D341Med (cell line): ENCODE results near the gene PLA2G2D.
"Not testable (repeated sequence)": the region's sequence is repeated elsewhere in the genome, so short reads cannot be mapped to it uniquely, and the experiment has no call there.

Experiments
- DNase-seq: peaks from one replicate; pipeline ENCODE4 v3.0.0; 2012; ENCODE audit warnings: low spot score

PLA2G2D gene

DNA sequence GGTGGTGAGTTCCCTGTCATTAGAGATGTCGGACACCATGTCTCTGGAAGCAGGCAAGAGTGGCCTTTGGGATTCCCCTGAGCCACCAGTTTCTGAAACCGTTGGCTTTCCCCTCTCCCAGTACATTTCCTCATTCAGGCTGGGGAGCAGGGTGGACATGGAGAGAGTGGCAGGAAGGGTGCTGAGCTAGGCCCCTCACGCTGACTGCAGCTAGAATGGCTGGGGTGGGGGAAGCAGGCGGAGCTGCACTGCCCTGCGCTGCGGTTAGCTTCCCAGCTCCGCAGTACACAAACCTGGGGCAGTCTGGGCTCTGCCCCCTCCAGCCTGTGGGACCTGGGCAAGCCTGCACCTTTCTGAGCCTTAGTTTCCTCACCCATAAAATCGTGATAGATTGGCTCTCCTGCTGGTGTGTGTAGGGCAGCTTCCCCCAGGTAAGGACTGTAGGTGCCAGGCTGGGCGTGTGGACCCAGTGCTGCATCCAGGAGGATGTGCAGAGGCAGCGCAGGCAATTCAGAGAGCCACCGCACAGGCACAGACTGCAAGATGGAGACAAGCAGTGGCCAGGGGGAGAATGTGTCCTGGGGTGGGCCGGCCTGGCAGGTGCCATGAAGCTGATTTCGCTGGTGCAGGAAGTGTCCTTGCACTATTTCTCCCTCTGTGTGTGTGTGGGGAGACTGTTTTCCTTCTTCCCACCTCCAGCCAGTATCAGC lies 22.8 kb upstream of the PLA2G2D start:
- DNase-seq: peak; percentile 11

GRCh38 chr1:20141466-20141865 lies 22.1 kb upstream of the PLA2G2D start:
- DNase-seq: peak; percentile 3

GRCh38 chr1:20141001-20141400 lies 21.7 kb upstream of the PLA2G2D start:
- peak; percentile 1 for DNase-seq

- peak; percentile 7 for DNase-seq
These were observed 20.7 kb upstream of the PLA2G2D start for GRCh38 chr1:20139776-20140612.

GRCh38 chr1:20138961-20139550 lies 19.7 kb upstream of the PLA2G2D start, which contains the start of gene PLA2G2F:
PLA2G2F (plus strand) TSS chr1:20139323; CDS start chr1:20139428, 105 bp downstream.
- no peak for DNase-seq

- DNase-seq: no peak
These were observed 19.0 kb upstream of the PLA2G2D start for GRCh38 chr1:20138346-20138745.

GRCh38 chr1:20137604-20138003 lies 18.3 kb upstream of the PLA2G2D start:
- DNase-seq: no peak

DNA sequence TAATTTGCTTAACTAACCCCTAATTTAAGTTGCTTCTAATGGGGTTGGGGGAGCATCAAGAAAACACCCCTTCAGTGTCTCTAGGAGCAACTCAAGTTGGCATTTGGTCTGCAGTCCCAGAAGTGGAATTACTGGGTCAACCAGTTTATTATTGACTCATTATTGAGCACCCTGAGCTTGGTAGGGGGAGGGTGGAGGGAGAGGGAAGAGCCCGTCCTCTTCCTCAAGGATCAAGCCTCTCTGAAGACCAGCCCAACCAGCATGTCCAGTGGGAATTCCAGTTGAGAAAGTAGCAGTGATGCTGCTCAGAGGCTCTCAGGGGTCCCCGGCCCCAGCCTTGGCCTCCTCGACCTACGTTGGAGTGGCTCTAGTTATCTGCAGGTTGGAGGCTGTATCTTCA lies 17.7 kb upstream of the PLA2G2D start:
- DNase-seq: no peak

GRCh38 chr1:20136249-20136648 lies 16.9 kb upstream of the PLA2G2D start:
- DNase-seq: no peak

DNA sequence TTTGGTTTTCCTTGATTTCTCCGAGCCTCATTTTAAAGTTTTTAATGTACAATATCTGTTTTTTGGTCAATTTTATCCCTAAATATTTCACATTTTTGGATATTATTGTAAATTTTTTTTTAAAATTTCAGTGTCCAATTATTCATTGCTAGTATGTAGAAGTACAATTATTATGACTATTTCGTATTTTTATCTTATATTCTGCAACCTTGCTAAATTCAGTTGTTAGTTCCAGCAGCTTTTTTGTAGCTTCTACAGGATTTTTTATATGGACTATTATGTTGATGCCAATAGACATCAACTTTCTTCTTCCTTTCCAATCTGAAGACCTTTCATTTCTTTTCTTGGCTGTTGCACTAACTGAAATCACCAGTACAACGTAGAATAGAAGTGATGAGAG lies 15.7 kb upstream of the PLA2G2D start:
- DNase-seq: no peak

GRCh38 chr1:20130518-20130917 lies 11.2 kb upstream of the PLA2G2D start:
- DNase-seq: not testable (repeated sequence)

- DNase-seq: peak; percentile 15
These were observed 7.6 kb upstream of the PLA2G2D start for GRCh38 chr1:20126806-20127440.

- DNase-seq: peak; percentile 3
These were observed 6.9 kb upstream of the PLA2G2D start for GRCh38 chr1:20126041-20126805.

DNA sequence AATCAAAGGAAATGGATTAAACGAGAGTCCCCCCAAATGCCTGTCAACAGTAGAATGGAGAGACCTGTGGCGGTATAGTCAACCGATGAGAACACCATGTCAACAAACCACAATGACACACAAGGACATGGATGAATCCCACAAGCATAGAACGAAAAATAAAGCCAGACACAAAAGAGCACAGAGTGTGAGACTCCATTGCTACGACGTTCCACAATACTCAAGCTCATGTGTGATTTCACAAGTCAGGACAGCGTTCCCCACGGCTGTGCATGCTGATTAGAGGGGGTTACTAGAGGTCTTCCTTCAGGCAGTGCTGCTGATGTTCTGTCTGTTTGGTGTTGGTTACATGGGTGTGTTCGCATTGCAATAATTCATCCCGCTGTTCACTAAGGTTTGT lies 5.8 kb upstream of the PLA2G2D start:
- no peak for DNase-seq

DNA sequence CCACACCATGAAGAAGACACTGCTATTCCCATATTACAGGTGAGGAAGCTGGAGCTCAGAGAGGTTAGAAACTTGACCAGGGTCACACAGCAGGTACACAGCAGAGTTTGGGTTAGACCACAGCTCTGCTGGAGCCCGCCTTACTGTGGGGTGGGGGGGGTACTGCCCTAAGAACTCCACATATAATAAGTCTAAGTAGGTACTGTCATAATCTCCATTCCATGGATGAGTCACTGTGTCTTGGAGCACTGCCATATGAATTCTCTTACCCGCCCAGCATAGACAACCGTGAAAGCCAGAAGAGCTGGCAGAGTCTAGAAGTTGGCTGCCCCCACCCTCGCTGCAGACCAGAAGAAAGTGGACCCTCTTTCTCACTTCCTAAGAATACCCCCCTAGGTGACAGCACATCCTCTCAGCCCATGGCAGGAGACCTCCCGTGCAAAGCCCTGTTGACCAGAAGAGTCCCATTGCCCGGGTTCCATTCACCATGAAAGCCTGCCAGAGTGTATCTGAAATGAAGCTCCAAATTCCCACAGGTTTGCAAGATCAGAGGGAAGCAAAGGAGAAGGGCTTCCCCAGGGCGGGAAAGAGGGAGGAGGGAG lies 5.2 kb upstream of the PLA2G2D start:
- DNase-seq: peak; percentile 3

GRCh38 chr1:20123722-20124455 lies 4.6 kb upstream of the PLA2G2D start:
- peak; percentile 1 for DNase-seq

GRCh38 chr1:20120796-20121195 lies 1.5 kb upstream of the PLA2G2D start:
- no peak for DNase-seq

DNA sequence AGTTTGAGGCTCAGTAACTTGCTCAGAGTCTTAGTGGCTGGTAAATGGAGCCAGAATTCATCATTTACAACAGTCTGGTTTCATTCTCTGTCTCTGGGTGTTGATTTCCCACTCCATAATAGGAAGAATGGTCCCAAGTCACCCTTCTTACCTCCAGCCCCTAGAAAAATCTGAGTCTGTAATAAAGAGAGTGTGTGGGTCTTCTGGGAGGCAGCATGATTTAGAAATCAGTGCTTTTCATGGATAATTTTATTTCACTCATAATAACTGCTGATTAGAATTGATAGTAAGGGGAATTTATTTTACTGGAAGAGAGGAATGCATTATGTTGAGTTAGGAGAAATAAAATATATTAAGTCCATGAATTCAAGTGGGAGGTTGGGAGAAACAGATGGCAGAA lies 2.1 kb downstream of the PLA2G2D start:
- DNase-seq: no peak

DNA sequence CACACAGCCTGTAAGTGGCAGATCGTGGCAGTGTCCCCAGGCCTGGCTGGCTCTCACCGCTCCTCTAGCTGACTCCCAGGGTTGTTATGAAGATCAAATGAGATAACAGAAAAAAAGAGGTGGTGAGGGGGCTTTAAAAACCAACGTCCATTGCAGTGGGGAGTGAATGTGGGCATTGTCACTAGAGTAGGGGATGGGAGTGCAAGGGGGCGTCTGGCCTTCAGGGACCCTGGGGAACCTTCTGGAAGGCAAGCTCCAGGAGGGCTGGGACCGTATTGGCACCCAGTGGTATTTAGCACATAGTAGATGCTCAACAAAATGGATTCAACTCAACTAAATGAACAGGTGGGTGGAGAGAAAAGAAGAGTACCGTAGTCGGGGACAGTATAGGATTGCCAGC lies 3.4 kb downstream of the PLA2G2D start:
- DNase-seq: no peak

- no peak for DNase-seq
These were observed 3.9 kb downstream of the PLA2G2D start for GRCh38 chr1:20115479-20115878.
